Measurements from ENCODE around the gene LYZL1.

The LYZL1 gene

DNA sequence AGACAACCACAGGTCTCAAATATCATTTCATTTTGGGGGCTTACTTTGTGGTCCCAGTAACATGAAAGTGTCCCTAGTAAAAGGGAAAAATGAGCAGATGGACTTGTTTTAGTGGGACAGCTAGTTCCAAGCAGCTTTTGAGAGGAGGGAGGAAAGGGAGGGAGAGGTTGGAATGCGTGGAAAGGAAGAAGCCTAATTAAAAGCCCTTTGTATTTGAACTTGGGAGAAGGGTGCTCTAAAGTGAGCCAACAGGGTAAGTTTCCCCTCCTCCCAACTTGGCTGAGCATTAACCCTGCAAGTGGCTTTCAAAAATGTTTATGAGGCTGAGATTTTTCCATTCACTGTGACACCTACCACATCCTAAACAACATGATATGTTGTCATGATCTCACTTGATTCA, 38.8 kb upstream of the LYZL1 start:
- no peaks in the 10 kb centered on the region for H3K9me3 ChIP-seq (ENCODE audit: control insufficient read depth, insufficient read depth, low read depth, low read length)
- no peaks in the 10 kb centered on the region for H3K36me3 ChIP-seq (ENCODE audit: control insufficient read depth, insufficient read depth, low read length)
- no peaks in the 10 kb centered on the region for H3K27me3 ChIP-seq (ENCODE audit: control insufficient read depth, insufficient read depth, low read length)
- H3K27ac ChIP-seq (ENCODE audit: low read depth, low read length): no peak overlapping the region
- peaks cover 20% of the 10 kb centered on the region for H3K4me1 ChIP-seq (ENCODE audit: control insufficient read depth, insufficient read depth, low read length)
- no peak overlapping the region for H3K4me3 ChIP-seq (ENCODE audit: low read depth, low read length)
- H3K9ac ChIP-seq (ENCODE audit: low read length): no peak overlapping the region

DNA sequence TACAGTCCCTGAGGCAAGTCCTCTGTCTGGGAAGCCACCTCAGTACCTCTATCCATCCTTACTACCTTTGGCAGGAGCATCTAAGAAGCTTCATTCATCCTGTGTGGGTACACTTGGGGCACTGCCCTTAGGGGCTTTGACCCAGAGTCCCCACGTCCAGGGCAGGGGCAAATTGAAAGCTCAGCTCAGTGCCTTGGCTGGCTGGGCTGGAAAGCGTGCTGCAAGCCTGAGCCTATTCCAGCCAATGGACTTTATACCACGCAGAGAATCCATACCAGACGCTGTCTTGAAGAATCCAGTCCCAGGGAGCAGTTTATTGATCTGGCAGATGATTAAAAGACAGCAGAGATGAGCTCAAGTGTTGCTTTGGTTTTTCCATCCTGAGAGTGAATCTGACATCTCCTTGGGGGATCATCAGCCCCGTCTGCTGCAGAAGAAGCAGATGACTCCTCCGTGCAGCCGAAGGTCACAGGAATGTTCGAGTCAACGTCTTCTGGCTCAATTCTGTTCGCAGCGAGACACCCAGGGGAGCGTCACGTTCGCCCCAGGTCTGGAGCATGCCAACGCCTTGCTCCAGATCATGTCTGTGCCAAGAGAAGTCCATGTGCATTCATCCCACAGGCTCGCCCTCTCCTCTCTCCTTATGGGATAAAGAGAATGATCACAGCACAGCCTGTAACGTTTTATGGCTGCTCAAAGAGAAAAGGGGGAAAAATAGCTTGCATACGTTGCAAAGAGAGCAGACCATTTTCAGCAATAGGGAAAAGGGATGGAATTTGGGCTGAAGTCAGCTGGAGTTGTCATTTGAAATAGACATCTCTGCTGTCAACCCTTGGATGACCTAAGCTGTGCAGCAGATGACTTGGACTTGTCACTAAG, 35.8 kb upstream of the LYZL1 start:
- H3K27me3 ChIP-seq (ENCODE audit: control insufficient read depth, insufficient read depth, low read length): no peaks in the 10 kb centered on the region
- peak overlapping the region; percentile 66; the same call in 1 of the 2 replicates for H3K27ac ChIP-seq (ENCODE audit: low read depth, low read length)
- H3K4me1 ChIP-seq (ENCODE audit: control insufficient read depth, insufficient read depth, low read length): peaks cover 37% of the 10 kb centered on the region
- H3K36me3 ChIP-seq (ENCODE audit: control insufficient read depth, insufficient read depth, low read length): no peaks in the 10 kb centered on the region
- no peak overlapping the region for H3K4me3 ChIP-seq (ENCODE audit: low read depth, low read length)
- H3K9me3 ChIP-seq (ENCODE audit: control insufficient read depth, insufficient read depth, low read depth, low read length): no peaks in the 10 kb centered on the region
- peak overlapping the region; percentile 65 for H3K9ac ChIP-seq (ENCODE audit: low read length)

DNA sequence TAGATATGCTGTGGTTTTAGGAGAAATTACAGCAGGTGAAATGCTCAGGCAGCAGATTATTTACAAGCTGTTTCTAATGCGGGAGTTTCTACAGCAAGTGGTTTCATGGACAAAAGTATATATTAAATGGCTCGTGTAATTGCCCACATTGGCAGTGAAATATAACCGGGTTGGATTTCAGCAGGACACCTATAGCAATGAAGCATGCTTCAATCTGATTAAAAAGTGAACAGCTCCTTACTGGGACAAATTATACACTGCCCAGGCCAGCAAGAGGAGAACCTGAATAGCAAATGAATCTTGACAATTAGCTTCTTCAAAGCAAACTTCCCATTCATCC, 35.2 kb upstream of the LYZL1 start:
- no peaks in the 10 kb centered on the region for H3K9me3 ChIP-seq (ENCODE audit: control insufficient read depth, insufficient read depth, low read depth, low read length)
- peak overlapping the region; percentile 65 for H3K9ac ChIP-seq (ENCODE audit: low read length)
- peak overlapping the region; percentile 66; the same call in 1 of the 2 replicates for H3K27ac ChIP-seq (ENCODE audit: low read depth, low read length)
- no peaks in the 10 kb centered on the region for H3K27me3 ChIP-seq (ENCODE audit: control insufficient read depth, insufficient read depth, low read length)
- no peaks in the 10 kb centered on the region for H3K36me3 ChIP-seq (ENCODE audit: control insufficient read depth, insufficient read depth, low read length)
- no peak overlapping the region for H3K4me3 ChIP-seq (ENCODE audit: low read depth, low read length)
- H3K4me1 ChIP-seq (ENCODE audit: control insufficient read depth, insufficient read depth, low read length): peaks cover 37% of the 10 kb centered on the region

DNA sequence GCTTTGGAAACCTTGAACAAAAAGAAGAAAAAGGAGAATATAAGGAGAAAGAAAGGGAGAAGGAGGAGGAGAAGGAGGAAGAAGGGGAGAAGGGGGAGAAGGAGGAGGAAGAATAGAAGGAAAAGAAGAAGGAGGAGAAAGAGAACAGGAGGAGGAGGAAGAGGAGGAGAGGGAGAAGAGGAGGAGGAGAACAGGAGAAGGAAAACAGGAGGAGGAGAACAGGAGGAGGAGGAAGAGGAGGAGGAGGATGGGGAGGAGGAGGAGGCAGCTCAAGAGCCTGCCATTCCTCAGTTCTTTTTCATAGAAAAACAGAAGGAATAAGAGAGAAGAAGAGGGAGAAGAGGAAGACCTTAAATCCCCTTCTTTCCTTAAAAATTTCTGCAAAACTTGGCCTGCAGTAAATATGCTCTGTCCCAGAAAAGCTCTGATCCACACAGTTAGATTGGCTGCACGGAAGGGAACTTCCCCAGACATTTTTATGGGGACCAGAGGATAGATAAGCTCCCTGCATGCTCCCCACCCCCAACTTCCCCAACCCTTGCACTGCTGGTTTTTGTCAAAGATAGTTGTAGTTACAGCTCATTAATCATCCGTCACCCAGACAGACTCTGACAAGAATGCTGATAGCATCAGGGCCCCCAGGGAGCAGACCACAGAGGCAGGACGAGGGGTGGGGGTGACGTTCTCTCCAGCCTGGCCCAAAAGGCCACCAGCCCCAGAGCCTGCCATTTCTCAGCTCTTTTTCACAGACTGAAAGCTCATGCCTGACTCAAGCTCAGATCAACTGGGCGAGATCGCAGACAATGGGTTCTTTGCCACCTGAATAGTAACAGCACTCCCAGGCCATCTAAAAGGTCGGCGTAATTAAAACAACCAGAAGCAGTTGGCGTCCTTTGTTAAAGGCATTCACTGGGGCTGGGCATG, 34.5 kb upstream of the LYZL1 start:
- Histone ChIP-seq H3K9me3 (ENCODE audit: control insufficient read depth, insufficient read depth, low read depth, low read length) (no peaks in the 10 kb centered on the region), H3K4me3 (ENCODE audit: low read depth, low read length) (no peak overlapping the region), H3K9ac (ENCODE audit: low read length) (peak overlapping the region; percentile 68), H3K27me3 (ENCODE audit: control insufficient read depth, insufficient read depth, low read length) (no peaks in the 10 kb centered on the region), H3K4me1 (ENCODE audit: control insufficient read depth, insufficient read depth, low read length) (peaks cover 37% of the 10 kb centered on the region), H3K27ac (ENCODE audit: low read depth, low read length) (peak overlapping the region; percentile 66; the same call in 1 of the 2 replicates), H3K36me3 (ENCODE audit: control insufficient read depth, insufficient read depth, low read length) (no peaks in the 10 kb centered on the region)

- no peaks in the 10 kb centered on the region for H3K36me3 ChIP-seq (ENCODE audit: control insufficient read depth, insufficient read depth, low read length)
- no peaks in the 10 kb centered on the region for H3K9me3 ChIP-seq (ENCODE audit: control insufficient read depth, insufficient read depth, low read depth, low read length)
- peaks cover 37% of the 10 kb centered on the region for H3K4me1 ChIP-seq (ENCODE audit: control insufficient read depth, insufficient read depth, low read length)
- no peaks in the 10 kb centered on the region for H3K27me3 ChIP-seq (ENCODE audit: control insufficient read depth, insufficient read depth, low read length)
- H3K27ac ChIP-seq (ENCODE audit: low read depth, low read length): peak overlapping the region; percentile 66; the same call in 1 of the 2 replicates
- no peak overlapping the region for H3K4me3 ChIP-seq (ENCODE audit: low read depth, low read length)
- H3K9ac ChIP-seq (ENCODE audit: low read length): peak overlapping the region; percentile 68
These were observed 33.8 kb upstream of the LYZL1 start for GRCh38 chr10:29255104-29255503.

- Histone ChIP-seq H3K4me3 (ENCODE audit: low read depth, low read length) (no peak overlapping the region), H3K9ac (ENCODE audit: low read length) (peak overlapping the region; percentile 68), H3K27ac (ENCODE audit: low read depth, low read length) (peak overlapping the region; percentile 66; the same call in 1 of the 2 replicates), H3K27me3 (ENCODE audit: control insufficient read depth, insufficient read depth, low read length) (no peaks in the 10 kb centered on the region), H3K4me1 (ENCODE audit: control insufficient read depth, insufficient read depth, low read length) (peaks cover 37% of the 10 kb centered on the region), H3K36me3 (ENCODE audit: control insufficient read depth, insufficient read depth, low read length) (no peaks in the 10 kb centered on the region), H3K9me3 (ENCODE audit: control insufficient read depth, insufficient read depth, low read depth, low read length) (no peaks in the 10 kb centered on the region)
These were observed 32.9 kb upstream of the LYZL1 start for GRCh38 chr10:29256019-29256418.

DNA sequence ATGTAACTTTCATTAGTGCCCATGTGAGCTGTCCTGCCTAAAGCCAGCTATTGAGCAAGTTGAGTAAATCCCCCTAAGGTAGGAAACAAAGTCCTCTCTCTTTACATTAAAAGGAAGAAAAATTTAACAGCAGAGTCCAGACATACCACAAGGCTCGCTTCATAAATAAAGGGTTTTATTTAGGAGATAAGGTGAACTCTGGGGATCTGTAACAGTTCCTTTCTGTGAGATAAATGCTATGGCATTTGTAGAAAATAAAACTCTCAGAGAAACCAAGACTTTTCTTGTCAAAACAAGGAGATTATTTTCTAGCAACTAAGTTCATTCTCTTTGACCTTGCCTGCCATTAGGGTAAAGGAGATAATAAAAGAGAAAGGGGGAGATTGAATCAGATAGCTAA, 32.3 kb upstream of the LYZL1 start:
- peak overlapping the region; percentile 66; the same call in 1 of the 2 replicates for H3K27ac ChIP-seq (ENCODE audit: low read depth, low read length)
- H3K27me3 ChIP-seq (ENCODE audit: control insufficient read depth, insufficient read depth, low read length): no peaks in the 10 kb centered on the region
- peaks cover 37% of the 10 kb centered on the region for H3K4me1 ChIP-seq (ENCODE audit: control insufficient read depth, insufficient read depth, low read length)
- no peaks in the 10 kb centered on the region for H3K9me3 ChIP-seq (ENCODE audit: control insufficient read depth, insufficient read depth, low read depth, low read length)
- no peak overlapping the region for H3K4me3 ChIP-seq (ENCODE audit: low read depth, low read length)
- no peaks in the 10 kb centered on the region for H3K36me3 ChIP-seq (ENCODE audit: control insufficient read depth, insufficient read depth, low read length)
- peak overlapping the region; percentile 68 for H3K9ac ChIP-seq (ENCODE audit: low read length)

DNA sequence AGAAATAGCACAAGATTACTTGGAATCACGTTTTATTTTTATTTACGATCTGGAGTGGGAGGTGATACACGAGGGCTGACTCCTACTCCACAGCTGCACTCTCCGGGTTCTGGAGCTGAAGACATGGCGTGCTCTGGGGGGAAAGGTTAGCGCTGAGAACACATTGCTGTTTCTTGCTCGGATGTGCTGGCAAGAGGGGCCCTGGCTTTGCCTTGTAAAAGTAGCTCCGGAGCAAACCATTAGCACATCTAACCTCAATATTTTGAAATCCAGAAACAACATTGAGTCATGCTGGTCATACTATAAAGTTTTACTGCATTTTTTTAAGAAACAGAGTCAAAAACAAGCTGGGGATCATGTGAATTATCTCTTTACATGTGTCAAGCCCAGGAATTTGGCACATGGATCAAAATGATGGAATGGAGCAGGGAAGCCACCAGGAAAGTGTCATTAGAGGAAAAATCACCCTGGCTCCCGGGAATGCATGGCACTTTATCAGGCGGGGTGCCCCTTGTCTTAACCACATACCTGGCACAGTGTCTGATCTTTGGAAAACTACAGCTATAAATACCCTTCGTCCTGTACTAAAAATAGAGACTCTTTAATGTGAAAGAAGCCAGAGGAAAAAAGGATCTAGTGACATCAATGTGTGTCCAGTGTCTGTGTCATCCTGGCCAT, 31.6 kb upstream of the LYZL1 start:
- peak overlapping the region; percentile 66; the same call in 1 of the 2 replicates for H3K27ac ChIP-seq (ENCODE audit: low read depth, low read length)

DNA sequence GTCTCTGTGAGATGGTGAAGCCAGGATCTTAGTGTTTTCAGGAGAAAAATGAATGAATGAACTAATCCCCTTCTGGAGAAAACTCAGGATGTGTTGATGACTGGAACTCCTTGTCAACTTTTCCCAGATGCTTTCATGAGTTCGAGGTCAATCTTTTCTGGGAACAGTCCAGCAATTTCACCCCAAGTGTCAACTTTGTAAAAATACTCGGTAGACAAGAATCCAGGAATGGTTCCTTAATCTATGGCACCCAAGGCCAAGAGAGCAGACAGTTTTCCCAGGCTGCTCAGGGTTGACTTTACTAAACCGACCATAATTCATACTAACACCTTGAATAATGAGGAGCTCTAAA, 31.1 kb upstream of the LYZL1 start:
- Histone ChIP-seq H3K4me3 (ENCODE audit: low read depth, low read length) (no peak overlapping the region), H3K27ac (ENCODE audit: low read depth, low read length) (no peak overlapping the region; the same call in 1 of the 2 replicates), H3K27me3 (ENCODE audit: control insufficient read depth, insufficient read depth, low read length) (no peaks in the 10 kb centered on the region), H3K36me3 (ENCODE audit: control insufficient read depth, insufficient read depth, low read length) (no peaks in the 10 kb centered on the region), H3K9me3 (ENCODE audit: control insufficient read depth, insufficient read depth, low read depth, low read length) (no peaks in the 10 kb centered on the region), H3K9ac (ENCODE audit: low read length) (peak overlapping the region; percentile 68), H3K4me1 (ENCODE audit: control insufficient read depth, insufficient read depth, low read length) (peaks cover 37% of the 10 kb centered on the region)

More for the DNA sequence above, 31.6 kb upstream of the LYZL1 start:
- Histone ChIP-seq H3K9ac (ENCODE audit: low read length) (peak overlapping the region; percentile 68), H3K9me3 (ENCODE audit: control insufficient read depth, insufficient read depth, low read depth, low read length) (no peaks in the 10 kb centered on the region), H3K4me3 (ENCODE audit: low read depth, low read length) (no peak overlapping the region), H3K36me3 (ENCODE audit: control insufficient read depth, insufficient read depth, low read length) (no peaks in the 10 kb centered on the region), H3K27me3 (ENCODE audit: control insufficient read depth, insufficient read depth, low read length) (no peaks in the 10 kb centered on the region), H3K4me1 (ENCODE audit: control insufficient read depth, insufficient read depth, low read length) (peaks cover 37% of the 10 kb centered on the region)

- Histone ChIP-seq H3K9ac (ENCODE audit: low read length) (no peak overlapping the region), H3K27me3 (ENCODE audit: control insufficient read depth, insufficient read depth, low read length) (no peaks in the 10 kb centered on the region)
These were observed 29.4 kb upstream of the LYZL1 start for GRCh38 chr10:29259498-29259897.

More at GRCh38 chr10:29259498-29259897, 29.4 kb upstream of the LYZL1 start:
- Histone ChIP-seq H3K9me3 (ENCODE audit: control insufficient read depth, insufficient read depth, low read depth, low read length) (no peaks in the 10 kb centered on the region), H3K27ac (ENCODE audit: low read depth, low read length) (no peak overlapping the region), H3K4me3 (ENCODE audit: low read depth, low read length) (no peak overlapping the region), H3K36me3 (ENCODE audit: control insufficient read depth, insufficient read depth, low read length) (no peaks in the 10 kb centered on the region), H3K4me1 (ENCODE audit: control insufficient read depth, insufficient read depth, low read length) (peaks cover 23% of the 10 kb centered on the region)

Data from HUES6 (cell line).